22Rv1 (cell line): Measurements from ENCODE around the gene CFAP157.

Source experiments
- ZFX ChIP-seq: fragments of 450-650 bp; IDR thresholded peaks from 2 replicates; pipeline ENCODE4 v1.6.1; 2017; ENCODE audit warnings: antibody characterized with exemption, borderline replicate concordance
- TF ChIP-seq, protein P1 (sequence below): fragments of 450-650 bp; IDR thresholded peaks from 2 replicates; pipeline ENCODE4 v1.5.1; 2017; ENCODE audit warnings: mild to moderate bottlenecking

DNA sequence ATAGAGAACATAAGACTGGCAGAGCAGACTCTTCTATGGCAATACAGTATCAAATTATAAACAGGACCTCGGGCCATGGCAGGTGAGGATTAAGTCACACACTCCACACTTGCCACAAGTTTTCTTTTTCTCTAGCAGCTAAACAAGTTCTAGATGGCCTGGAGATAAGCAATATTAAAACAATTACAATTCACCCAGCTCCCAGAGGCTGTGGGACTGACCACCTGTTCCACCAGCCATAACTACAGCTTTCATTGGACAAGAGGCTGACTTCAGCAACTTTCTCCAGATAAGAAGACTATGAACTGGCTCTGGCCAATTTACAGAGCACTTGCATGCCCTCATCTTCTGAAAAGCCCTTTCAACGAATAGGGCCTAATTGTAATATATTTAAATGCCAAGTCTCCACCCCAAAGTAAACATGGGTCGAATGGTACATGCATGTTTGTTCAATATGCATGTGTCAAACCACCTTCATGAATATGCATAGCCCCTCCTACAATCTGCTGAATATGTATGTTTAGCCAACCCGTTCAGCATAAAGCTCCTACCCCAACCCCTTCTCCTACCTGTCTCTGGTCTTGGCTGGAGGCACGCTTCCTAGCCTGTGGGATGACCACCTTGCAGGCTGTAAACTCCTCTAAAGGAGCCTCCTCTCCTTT is 6.1 kb upstream of the CFAP157 start:
- TF ChIP-seq, protein P1, sequence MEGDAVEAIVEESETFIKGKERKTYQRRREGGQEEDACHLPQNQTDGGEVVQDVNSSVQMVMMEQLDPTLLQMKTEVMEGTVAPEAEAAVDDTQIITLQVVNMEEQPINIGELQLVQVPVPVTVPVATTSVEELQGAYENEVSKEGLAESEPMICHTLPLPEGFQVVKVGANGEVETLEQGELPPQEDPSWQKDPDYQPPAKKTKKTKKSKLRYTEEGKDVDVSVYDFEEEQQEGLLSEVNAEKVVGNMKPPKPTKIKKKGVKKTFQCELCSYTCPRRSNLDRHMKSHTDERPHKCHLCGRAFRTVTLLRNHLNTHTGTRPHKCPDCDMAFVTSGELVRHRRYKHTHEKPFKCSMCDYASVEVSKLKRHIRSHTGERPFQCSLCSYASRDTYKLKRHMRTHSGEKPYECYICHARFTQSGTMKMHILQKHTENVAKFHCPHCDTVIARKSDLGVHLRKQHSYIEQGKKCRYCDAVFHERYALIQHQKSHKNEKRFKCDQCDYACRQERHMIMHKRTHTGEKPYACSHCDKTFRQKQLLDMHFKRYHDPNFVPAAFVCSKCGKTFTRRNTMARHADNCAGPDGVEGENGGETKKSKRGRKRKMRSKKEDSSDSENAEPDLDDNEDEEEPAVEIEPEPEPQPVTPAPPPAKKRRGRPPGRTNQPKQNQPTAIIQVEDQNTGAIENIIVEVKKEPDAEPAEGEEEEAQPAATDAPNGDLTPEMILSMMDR, result no peak
- no peak for TF ChIP-seq ZFX
